HG03280 (cell line): ENCODE results near the gene CALD1.
A peak's percentile ranks its signal among the peaks of the same experiment; 100 is the strongest.

Experiments used
- ATAC-seq: cut with Tn5 transposase; IDR thresholded peaks from one replicate; pipeline ENCODE4 v1.9.1; 2021; ENCODE audit warnings: mild to moderate bottlenecking, moderate library complexity; ENCODE audit not compliant: unreplicated experiment

CALD1 gene

DNA sequence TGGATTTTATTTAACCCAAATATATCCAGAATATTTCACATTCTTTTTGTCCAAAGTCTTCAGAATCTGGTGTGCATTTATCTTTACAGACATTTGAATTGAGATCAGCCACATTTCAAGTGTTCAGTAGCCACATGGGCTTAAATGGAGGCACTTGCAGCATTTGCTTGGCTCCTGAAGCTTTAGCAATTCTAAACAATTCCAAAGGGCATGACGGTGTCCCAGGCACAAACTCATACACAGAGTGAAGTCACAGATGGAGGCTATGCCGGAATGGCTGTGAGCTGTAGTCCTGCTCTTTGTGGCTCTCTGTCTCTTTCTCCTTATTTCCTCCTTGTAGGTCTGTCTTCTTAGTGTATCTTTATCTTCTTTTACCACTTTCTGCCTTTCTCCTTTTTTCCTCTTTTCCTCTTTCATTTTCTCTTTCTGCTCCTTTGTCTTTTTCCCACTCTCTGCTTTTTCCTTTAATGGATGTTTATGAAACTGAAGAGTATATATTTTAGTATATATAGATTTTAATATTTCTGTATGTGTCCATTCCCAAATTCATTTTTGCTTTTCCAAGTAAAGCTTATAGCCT lies 214.5 kb downstream of the CALD1 start:
- no peak for ATAC-seq

DNA sequence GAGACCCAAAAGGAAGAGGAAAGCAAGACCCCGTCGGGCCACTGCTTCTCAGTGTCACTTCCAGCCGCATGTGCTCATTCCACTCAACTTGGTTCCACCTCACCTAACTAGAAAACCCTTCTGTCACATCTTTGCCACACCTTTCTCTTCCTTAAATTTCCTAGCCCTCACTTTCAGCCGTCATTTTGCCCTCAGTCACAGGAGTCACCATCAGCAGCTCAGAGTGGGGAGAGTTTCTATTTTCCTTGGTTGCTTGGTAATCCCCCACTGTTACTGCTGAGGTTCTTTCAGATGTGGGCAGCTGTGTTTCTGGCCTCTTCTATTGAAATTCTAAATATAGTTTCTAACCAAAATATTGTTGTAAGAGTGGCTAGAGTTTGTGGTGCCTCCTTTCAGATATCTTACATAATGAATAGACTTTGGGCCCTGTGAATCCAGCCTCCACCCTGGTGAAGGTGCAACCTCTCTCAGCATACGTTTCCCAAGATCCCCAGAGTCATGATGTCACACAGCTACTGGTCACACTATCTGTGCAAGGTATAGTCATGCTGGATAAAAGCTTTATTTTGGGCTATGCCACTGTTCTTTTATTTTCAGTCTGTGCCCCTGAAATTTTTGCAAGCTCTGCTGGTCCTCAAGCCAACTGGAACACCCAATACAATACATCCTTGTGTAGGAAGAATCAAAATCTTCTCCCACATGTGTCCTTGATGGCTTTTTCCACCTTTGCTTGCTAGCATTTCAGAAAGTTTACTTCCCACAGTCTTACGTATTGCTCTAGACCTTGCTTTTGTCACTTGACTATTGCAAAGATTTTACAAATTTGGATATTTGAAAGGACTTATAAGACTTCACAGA lies 216.0 kb downstream of the CALD1 start:
- ATAC-seq = peak; percentile 48

DNA sequence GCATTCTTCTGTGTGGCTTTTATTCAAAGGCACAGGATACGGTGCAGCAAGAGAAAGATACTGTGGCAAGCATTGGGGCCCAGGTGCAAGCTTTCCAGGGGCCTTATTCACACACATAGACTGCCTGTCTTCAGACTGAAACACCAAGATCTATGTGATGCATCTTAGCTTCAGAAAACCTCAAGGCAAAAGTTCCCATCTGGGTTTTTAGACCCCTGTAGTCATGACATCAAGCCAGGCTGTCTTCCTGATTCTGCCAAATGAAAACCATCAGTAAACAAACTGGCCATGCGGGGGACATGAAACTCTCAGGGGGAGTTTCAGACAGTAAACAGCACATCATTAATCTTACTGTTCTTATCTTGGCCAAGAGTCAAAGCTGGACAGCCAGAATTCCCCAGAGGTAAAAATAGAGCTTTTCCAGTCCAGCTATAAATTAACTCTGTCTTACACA lies 216.7 kb downstream of the CALD1 start:
- peak; percentile 37 for ATAC-seq

DNA sequence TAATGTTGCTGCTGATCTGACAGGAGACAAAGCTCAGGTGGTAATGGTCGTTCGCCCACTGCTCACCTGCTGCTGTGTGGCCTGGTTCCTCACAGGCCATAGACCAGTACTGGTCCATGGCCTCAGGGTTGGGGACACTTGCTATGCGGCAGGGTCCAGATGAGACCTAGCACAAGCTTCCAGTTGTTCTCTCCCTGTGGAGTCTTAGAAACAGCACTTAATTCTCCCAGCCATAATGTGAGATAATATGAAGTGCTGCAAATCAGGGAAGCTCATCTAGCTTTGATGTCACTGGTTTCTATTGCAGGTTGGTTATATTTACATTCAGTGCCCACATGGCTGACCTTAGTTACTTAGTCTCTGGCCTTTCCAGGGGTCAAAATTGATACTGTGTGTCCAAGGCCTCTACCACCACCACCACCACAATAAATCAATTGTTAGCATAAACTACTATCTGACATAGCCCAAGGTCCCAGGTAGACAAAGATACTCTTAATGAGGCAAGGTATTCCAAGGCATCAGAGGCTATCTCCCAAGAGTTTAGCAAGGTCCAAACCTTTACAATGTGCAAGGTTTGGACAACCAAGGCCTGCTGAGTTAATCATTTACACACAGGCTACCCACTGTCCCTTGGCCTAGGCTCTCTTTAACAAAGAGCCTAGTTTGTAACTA lies 217.9 kb downstream of the CALD1 start:
- ATAC-seq = no peak

DNA sequence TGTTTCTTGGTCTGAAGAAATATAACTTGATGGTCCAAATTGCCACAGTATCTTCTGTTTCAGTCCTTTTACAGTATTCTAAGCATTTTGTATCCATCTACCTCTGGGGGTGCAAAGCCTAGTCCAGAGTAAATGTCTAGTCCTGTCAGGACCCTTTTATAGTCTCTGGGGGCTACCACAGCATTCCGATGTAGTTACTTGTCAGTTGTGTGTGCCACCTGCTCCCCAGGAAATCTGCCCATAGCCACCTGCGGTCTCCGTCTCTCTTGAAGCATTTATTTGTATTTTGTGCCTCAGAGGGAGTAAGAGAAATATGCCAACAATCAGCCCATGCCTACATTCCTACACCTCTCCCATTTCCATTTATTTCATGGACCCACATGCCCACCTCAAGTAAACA lies 219.7 kb downstream of the CALD1 start:
- ATAC-seq = no peak

DNA sequence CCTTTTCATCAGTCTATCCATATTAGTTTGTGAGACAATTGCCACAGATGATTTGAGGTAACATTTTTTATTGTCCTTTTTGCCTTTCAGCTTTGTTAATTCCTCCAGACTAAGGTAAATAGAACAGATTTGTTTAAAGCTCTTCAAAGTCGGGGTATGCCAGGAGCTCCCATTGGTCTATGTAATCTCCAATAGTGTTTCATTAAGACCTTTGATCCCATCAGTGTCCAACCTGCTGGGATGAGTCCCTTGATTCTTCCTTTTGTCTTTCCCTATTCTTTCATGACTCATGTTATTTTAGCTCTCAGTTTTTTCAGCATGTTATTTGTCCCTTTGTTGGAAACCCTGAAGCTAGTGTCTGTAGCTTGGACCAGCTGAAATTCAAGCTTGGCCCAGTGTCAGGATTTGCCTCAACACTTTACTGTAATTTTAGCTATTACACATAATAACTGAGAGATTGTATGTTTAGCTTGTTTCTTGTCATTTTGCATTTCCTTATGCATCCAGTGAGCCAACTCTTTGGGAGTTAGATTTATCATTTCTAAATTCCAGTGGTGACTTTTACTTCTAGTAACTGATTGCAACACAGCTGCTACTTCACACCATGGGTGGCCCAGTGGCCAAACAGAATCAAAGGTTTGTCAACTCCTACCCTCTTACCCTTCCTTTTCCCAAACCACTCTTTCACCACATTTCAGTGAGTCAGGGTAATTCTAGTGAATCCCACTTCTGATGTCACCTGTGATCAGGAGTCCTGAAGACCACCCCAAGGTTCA lies 222.1 kb downstream of the CALD1 start:
- ATAC-seq = no peak

GRCh38 chr7:135012229-135012628 lies 232.8 kb downstream of the CALD1 start:
- no peak for ATAC-seq
